SK-N-SH (cell line): ENCODE results near the gene TRUB2. TPM values are rescaled to one million over a fixed set of nuclear protein-coding genes. Genes with fewer than 3 reads are reported as not detected.

Source experiments
- CTCF ChIA-PET: fragments of 300-600, 350-600 bp; formaldehyde crosslinking; extraction: SDS; loops from one replicate; lab custom pipeline; 2021; lab: Yijun Ruan, JAX
- POLR2A ChIA-PET: fragments of 350-600 bp; sonication (Branson Sonifier 250); formaldehyde crosslinking; extraction: SDS; loops from one replicate; lab custom pipeline; 2020; ENCODE audit warnings: antibody characterized with exemption, inconsistent platforms; lab: Yijun Ruan, JAX
- DNase-seq: peaks from one replicate; pipeline ENCODE4 v3.0.0; 2012
- H2AFZ ChIP-seq: fragments of 200-600 bp; sonication (generic); 2 replicates; pipeline ENCODE4 v1.8.1; 2016; ENCODE audit warnings: antibody characterized with exemption, mild to moderate bottlenecking, low read depth
- H3F3A ChIP-seq: fragments of 200-600 bp; sonication (generic); replicated peaks from 2 replicates; pipeline ENCODE3; 2016; ENCODE audit warnings: antibody characterized with exemption, mild to moderate bottlenecking; ENCODE audit not compliant: insufficient read depth
- H3K27ac ChIP-seq, 2 experiments: fragments of 200-500 bp in 1 of 2; fragments of 200-600 bp in 1 of 2; sonication (Bioruptor generic) in 1 of 2; sonication (generic), shearing (Covaris generic) in 1 of 2; 2 replicates each; pipeline versions ENCODE4 v1.5.1 to v1.6.1; 2014 to 2016; ENCODE audit warnings: low read depth in 2 of 2, inconsistent platforms in 1 of 2, low read length in 1 of 2, mild to moderate bottlenecking in 1 of 2, mixed read lengths in 1 of 2
- H3K27me3 ChIP-seq: fragments of 200-600 bp; sonication (generic), shearing (Covaris generic); 2 replicates; pipeline ENCODE4 v1.6.1; 2016; ENCODE audit warnings: mixed run types; ENCODE audit not compliant: insufficient read depth
- H3K36me3 ChIP-seq, 2 experiments: fragments of 200-500 bp in 1 of 2; fragments of 200-600 bp in 1 of 2; sonication (Bioruptor generic) in 1 of 2; sonication (generic) in 1 of 2; replicated peaks in 1 of 2; 2 replicates each; pipeline versions ENCODE3 to v1.5.1; 2014 to 2016; ENCODE audit warnings: low read length in 1 of 2, mild to moderate bottlenecking in 1 of 2; ENCODE audit not compliant: insufficient read depth in 2 of 2, control insufficient read depth in 1 of 2
- H3K4me1 ChIP-seq, 2 experiments: fragments of 200-500 bp in 1 of 2; fragments of 200-600 bp in 1 of 2; sonication (Bioruptor generic) in 1 of 2; sonication (generic), shearing (Covaris generic) in 1 of 2; 2 replicates each; pipeline versions ENCODE4 v1.5.1 to v1.6.1; 2014 to 2016; ENCODE audit warnings: low read depth in 1 of 2, low read length in 1 of 2, mixed run types in 1 of 2; ENCODE audit not compliant: insufficient read depth in 2 of 2, control insufficient read depth in 1 of 2
- H3K4me2 ChIP-seq: fragments of 200-600 bp; sonication (generic), shearing (Covaris generic); 2 replicates; pipeline ENCODE4 v1.6.1; 2017; ENCODE audit warnings: mixed run types
- H3K4me3 ChIP-seq, 2 experiments: fragments of 200-500 bp in 1 of 2; fragments of 200-600 bp in 1 of 2; sonication (Bioruptor generic) in 1 of 2; sonication (generic), shearing (Covaris generic) in 1 of 2; 2 replicates each; pipeline versions ENCODE4 v1.5.1 to v1.8.1; 2014 to 2016; ENCODE audit warnings: low read depth in 2 of 2, inconsistent platforms in 1 of 2, low read length in 1 of 2, mild to moderate bottlenecking in 1 of 2, mixed read lengths in 1 of 2, moderate library complexity in 1 of 2
- H3K79me2 ChIP-seq: fragments of 200-600 bp; sonication (generic); 2 replicates; pipeline ENCODE4 v1.8.1; 2017; ENCODE audit warnings: mild to moderate bottlenecking; ENCODE audit not compliant: insufficient read depth
- H3K9ac ChIP-seq: fragments of 200-600 bp; sonication (generic); 2 replicates; pipeline ENCODE4 v1.6.1; 2017; ENCODE audit warnings: mixed run types
- H3K9me2 ChIP-seq: fragments of 200-600 bp; sonication (generic); 2 replicates; pipeline ENCODE4 v1.6.1; 2017; ENCODE audit warnings: mixed run types
- H3K9me3 ChIP-seq: fragments of 200-600 bp; sonication (generic); 2 replicates; pipeline ENCODE4 v1.6.1; 2017; ENCODE audit warnings: mixed run types, mild to moderate bottlenecking, moderate library complexity
- H4K20me1 ChIP-seq: fragments of 200-600 bp; sonication (generic); 2 replicates; pipeline ENCODE4 v1.6.1; 2017; ENCODE audit warnings: mild to moderate bottlenecking, mixed run types; ENCODE audit not compliant: insufficient read depth
- CTCF ChIP-seq: fragments of 200-600 bp; sonication (generic); IDR thresholded peaks from 2 replicates; pipeline ENCODE4 v1.6.1; 2017; ENCODE audit warnings: antibody characterized with exemption, mild to moderate bottlenecking, moderate library complexity
- ELF1 ChIP-seq: IDR thresholded peaks from 2 replicates; pipeline ENCODE4 v1.4.0; 2012
- FOSL2 ChIP-seq: IDR thresholded peaks from 2 replicates; pipeline ENCODE4 v1.4.0; 2012; ENCODE audit warnings: low read depth, mild to moderate bottlenecking, moderate library complexity, borderline replicate concordance
- FOXJ3 ChIP-seq: sonication (generic); formaldehyde crosslinking; IDR thresholded peaks from 2 replicates; pipeline ENCODE4 v1.5.1; 2020; ENCODE audit warnings: mild to moderate bottlenecking, missing genetic modification reagents
- FOXM1 ChIP-seq: IDR thresholded peaks from 2 replicates; pipeline ENCODE4 v1.4.0; 2012; ENCODE audit warnings: low read depth, mild to moderate bottlenecking
- GABPA ChIP-seq: IDR thresholded peaks from 2 replicates; pipeline ENCODE4 v1.4.0; 2012; ENCODE audit warnings: low read depth, mild to moderate bottlenecking
- JUND ChIP-seq: IDR thresholded peaks from 2 replicates; pipeline ENCODE4 v1.4.0; 2012
- MXI1 ChIP-seq: IDR thresholded peaks from 2 replicates; pipeline ENCODE4 v1.6.1; 2012; ENCODE audit warnings: mild to moderate bottlenecking, low read depth, low read length, improper control_type of control experiment
- PBX3 ChIP-seq: IDR thresholded peaks from 2 replicates; pipeline ENCODE4; 2012
- POLR2AphosphoS5 ChIP-seq: IDR thresholded peaks from 2 replicates; pipeline ENCODE4 v1.6.1; 2012; ENCODE audit warnings: low read depth, low read length
- RAD21 ChIP-seq: IDR thresholded peaks from 2 replicates; pipeline ENCODE4 v1.6.1; 2012; ENCODE audit warnings: mild to moderate bottlenecking, low read length
- RFX5 ChIP-seq: IDR thresholded peaks from 2 replicates; pipeline ENCODE4 v1.6.1; 2012; ENCODE audit warnings: mild to moderate bottlenecking, improper control_type of control experiment, low read length
- SIN3A ChIP-seq: IDR thresholded peaks from 2 replicates; pipeline ENCODE4 v1.6.1; 2012; ENCODE audit warnings: low read depth, mild to moderate bottlenecking, low read length, moderate library complexity, borderline replicate concordance
- TAF1 ChIP-seq: IDR thresholded peaks from 2 replicates; pipeline ENCODE4 v1.6.1; 2012; ENCODE audit warnings: low read depth, mild to moderate bottlenecking, low read length, moderate library complexity, borderline replicate concordance
- YY1 ChIP-seq: IDR thresholded peaks from 2 replicates; pipeline ENCODE4 v1.4.0; 2012; ENCODE audit warnings: low read depth, mild to moderate bottlenecking
- WGBS: methylation state at CpG from one replicate; pipeline ENCODE4 v1.1.6; 2017; ENCODE audit warnings: low lambda C conversion rate; 5-methylcytosine and 5-hydroxymethylcytosine counted together
- polyA plus RNA-seq, 3 experiments: library from polyadenylated mRNA; depleted of rRNA; stranded (reverse); fragments of >200 nt; gene quantifications; 2 replicates each; pipeline ENCODE4 v1.2.3, GENCODE V29; 2012
- TF ChIP-seq, protein P1 (sequence below): IDR thresholded peaks from 2 replicates; pipeline ENCODE4 v1.4.0; 2012; ENCODE audit warnings: low read depth
- TF ChIP-seq, protein P2 (sequence below): fragments of 150-350 bp; IDR thresholded peaks from 2 replicates; pipeline ENCODE4 v1.6.1; 2017; ENCODE audit warnings: antibody characterized with exemption, low read length, low read depth, borderline replicate concordance

Gene TRUB2
- polyA plus RNA-seq, 1 of the 3 experiments (the other 2 are of a cell fraction): 18.8 TPM

GRCh38 chr9:128370752-128371629 is 48.7 kb upstream of the TRUB2 start, which contains the start of gene URM1:
URM1 (plus strand) TSS chr9:128371374; CDS start chr9:128371381, 7 bp downstream.
- TF ChIP-seq MXI1 (peak; percentile 91), FOXJ3 (no peak), RAD21 (0 out of 2 replicates have a peak, but pooled peaks have one; percentile 14), RFX5 (no peak), FOXM1 (no peak), YY1 (peak; percentile 97), ELF1 (peak; percentile 84), GABPA (peak; percentile 95), POLR2AphosphoS5 (peak; percentile 92; the same call in 1 of the 2 replicates), FOSL2 (peak; percentile 68), SIN3A (peak; percentile 68; the same call in 1 of the 2 replicates), PBX3 (peak; percentile 38), CTCF (peak; percentile 29), TAF1 (peak; percentile 78), JUND (peak; percentile 31; the same call in 1 of the 2 replicates)
- TF ChIP-seq, protein P1, sequence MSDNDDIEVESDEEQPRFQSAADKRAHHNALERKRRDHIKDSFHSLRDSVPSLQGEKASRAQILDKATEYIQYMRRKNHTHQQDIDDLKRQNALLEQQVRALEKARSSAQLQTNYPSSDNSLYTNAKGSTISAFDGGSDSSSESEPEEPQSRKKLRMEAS: peak; percentile 76; the same call in 1 of the 2 replicates
- TF ChIP-seq, protein P2, sequence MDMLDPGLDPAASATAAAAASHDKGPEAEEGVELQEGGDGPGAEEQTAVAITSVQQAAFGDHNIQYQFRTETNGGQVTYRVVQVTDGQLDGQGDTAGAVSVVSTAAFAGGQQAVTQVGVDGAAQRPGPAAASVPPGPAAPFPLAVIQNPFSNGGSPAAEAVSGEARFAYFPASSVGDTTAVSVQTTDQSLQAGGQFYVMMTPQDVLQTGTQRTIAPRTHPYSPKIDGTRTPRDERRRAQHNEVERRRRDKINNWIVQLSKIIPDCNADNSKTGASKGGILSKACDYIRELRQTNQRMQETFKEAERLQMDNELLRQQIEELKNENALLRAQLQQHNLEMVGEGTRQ: no peak
- H3K79me2 ChIP-seq: peaks cover 55% of the 10 kb centered on the region

More at GRCh38 chr9:128370752-128371629, 48.7 kb upstream of the TRUB2 start, which contains the start of gene URM1:
- CTCF ChIA-PET: interaction anchor here (0.9 to 5.9 kb wide), 8 partner anchors 10 to 245 kb away, joined by 3 to 42 read pairs (median 6); partner anchors contain the start of gene CERCAM
- Histone ChIP-seq H3K27me3 (no peaks in the 10 kb centered on the region), H3K9me3 (no peaks in the 10 kb centered on the region), H3K4me1 (peaks cover 0 to 20% of the 10 kb centered on the region in 2 experiments; a peak in 2 of 4 replicates), H3K27ac (peak within 1 kb of the TSS; percentile 89 to 91), H4K20me1 (no peaks in the 10 kb centered on the region), H2AFZ (peak within 1 kb of the TSS; percentile 95), H3K9ac (peak within 1 kb of the TSS; percentile 92), H3K4me2 (peak within 1 kb of the TSS; percentile 86), H3K36me3 (peaks cover 0 to 4% of the 10 kb centered on the region in 2 experiments), H3K9me2 (no peaks in the 10 kb centered on the region), H3F3A (peaks cover 19% of the 10 kb centered on the region), H3K4me3 (peak within 1 kb of the TSS; percentile 78 to 87)
- POLR2A ChIA-PET: interaction anchor here (0.8 to 2.2 kb wide), 8 partner anchors 9 to 182 kb away, joined by 3 to 11 read pairs (median 4); partner anchors contain the start of genes CERCAM and SPTAN1
- peak; percentile 97 for DNase-seq
- 1% methylated on average over 32 of the region's 55 CpGs for WGBS
